GM10248 (cell line): ENCODE results near the gene ABHD17C.

Experiments used
- CTCF ChIA-PET: fragments of 300-600 bp; sonication (Branson Sonifier 250); formaldehyde crosslinking; extraction: SDS; loops from one replicate; lab custom pipeline; 2021; ENCODE audit warnings: antibody characterized with exemption; lab: Yijun Ruan, JAX
- POLR2A ChIA-PET: fragments of 350-650 bp; sonication (Branson Sonifier 250); formaldehyde crosslinking; extraction: SDS; loops from one replicate; lab custom pipeline; 2020; ENCODE audit warnings: antibody characterized with exemption; lab: Yijun Ruan, JAX
- DNase-seq: peaks from one replicate; pipeline ENCODE4 v3.0.0; 2012; ENCODE audit errors: extremely low spot score
- TF ChIP-seq, protein P1 (sequence below): IDR thresholded peaks from 2 replicates; pipeline ENCODE4 v1.5.1; 2012; ENCODE audit warnings: mild to moderate bottlenecking, low read depth; ENCODE audit errors: extremely low read depth, missing control alignments, control extremely low read depth

The ABHD17C gene

DNA sequence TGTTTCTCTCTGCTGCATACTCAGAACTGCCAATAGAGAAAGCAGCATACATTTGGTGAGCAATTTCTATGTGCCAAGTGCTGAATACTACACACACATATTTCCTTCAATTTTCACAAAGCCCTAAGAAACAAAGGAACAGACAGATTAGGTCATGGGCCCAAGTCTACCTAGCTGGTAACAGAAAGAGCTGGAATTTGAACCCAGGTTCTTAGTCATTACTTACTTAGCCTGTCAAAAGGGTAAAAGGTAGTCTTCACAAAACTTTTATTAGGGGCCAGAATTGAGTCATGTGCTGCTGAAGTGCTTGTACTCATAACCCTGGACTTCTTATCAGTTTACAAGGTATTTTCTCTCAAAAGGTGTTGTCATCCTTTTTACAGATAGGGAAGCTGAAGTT lies 10.4 kb upstream of the ABHD17C start:
- ChIA-PET POLR2A (no interaction called here), CTCF (interaction anchor here (0.7 kb wide), 1 partner anchor 10 kb away, joined by 3 read pairs; no protein-coding TSS in a partner anchor)
- TF ChIP-seq, protein P1, sequence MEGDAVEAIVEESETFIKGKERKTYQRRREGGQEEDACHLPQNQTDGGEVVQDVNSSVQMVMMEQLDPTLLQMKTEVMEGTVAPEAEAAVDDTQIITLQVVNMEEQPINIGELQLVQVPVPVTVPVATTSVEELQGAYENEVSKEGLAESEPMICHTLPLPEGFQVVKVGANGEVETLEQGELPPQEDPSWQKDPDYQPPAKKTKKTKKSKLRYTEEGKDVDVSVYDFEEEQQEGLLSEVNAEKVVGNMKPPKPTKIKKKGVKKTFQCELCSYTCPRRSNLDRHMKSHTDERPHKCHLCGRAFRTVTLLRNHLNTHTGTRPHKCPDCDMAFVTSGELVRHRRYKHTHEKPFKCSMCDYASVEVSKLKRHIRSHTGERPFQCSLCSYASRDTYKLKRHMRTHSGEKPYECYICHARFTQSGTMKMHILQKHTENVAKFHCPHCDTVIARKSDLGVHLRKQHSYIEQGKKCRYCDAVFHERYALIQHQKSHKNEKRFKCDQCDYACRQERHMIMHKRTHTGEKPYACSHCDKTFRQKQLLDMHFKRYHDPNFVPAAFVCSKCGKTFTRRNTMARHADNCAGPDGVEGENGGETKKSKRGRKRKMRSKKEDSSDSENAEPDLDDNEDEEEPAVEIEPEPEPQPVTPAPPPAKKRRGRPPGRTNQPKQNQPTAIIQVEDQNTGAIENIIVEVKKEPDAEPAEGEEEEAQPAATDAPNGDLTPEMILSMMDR = no peak
- no peak for DNase-seq

DNA sequence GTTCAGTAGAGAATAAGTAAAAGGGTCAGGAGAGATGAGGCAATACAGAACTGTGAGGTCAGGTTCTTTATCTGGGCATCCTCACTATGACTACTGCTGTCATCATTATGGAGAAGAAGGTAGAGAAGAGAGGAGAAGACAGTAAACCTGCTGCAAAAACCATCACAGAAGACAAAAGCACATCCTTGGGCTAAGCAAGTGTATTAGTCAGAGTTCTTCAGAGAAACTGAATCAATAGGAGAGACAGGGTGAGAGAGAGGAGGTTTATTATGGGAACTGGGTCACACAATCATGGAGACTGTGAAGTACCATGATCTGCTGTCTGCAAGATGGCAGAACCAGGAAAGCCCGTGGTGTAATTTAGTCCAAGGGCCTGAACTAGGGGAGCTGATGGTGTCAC lies 9.5 kb upstream of the ABHD17C start:
- POLR2A ChIA-PET = no interaction called here
- TF ChIP-seq, protein P1 = no peak
- CTCF ChIA-PET = no interaction called here
- no peak for DNase-seq

DNA sequence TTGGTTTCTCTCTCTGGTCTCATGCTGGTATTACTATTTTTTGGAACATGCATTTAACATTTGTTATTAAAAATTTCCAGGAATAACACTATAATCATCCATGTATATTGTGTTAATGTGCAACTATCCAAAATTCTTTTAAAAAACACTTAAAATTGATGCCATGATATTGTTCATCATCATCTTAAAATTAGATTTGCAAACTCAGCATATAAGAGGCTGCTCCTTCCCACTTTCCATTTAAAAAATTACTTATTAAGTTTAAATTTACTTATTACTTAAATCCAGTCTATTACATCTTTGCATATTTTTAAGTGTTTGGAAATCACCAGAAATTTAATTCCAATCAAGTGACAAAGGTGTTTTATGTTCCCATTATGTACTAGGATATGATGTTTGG lies 5.8 kb upstream of the ABHD17C start:
- DNase-seq = no peak
- TF ChIP-seq, protein P1 = no peak
- POLR2A ChIA-PET = no interaction called here
- CTCF ChIA-PET = no interaction called here

DNA sequence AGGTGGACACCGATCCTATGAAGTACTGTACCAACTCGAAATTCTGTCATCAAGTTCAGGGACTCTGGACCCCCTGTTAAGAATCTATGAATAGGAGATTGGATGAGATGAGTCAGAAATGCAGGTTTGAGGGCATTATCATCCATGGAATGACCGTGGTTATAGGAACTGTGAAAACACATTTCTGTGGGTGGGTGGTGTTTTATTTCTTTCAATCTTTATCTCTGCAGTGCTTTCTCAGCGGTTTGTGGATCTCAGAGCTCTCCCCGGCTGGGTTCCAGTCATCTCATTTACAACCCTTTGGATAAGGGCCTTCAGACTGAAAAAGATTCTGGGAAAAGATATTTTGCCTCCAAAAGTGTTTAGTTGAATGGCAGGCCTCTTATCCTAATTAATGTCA lies 5.4 kb upstream of the ABHD17C start:
- POLR2A ChIA-PET = no interaction called here

DNA sequence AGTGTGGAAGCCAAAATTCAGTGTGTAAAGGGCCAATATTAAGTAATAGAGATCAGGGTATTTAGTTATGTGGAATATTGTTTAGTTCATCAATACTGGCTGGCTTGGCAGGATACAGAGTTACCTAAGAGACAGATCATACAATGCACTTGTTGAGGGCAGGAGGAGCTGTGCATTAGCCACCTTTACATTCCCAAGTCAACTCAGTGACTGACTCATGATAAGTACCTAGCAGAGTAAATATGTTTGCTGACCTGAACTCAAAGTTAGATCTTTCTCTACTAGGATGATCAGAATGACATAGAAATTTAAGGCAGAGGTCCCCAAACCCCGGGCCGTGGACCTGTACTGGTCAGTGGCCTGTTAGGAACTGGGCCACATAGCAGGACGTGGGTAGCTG lies 3.5 kb upstream of the ABHD17C start:
- ChIA-PET POLR2A (no interaction called here), CTCF (no interaction called here)

More for the DNA sequence above, 5.4 kb upstream of the ABHD17C start:
- no peak for DNase-seq
- TF ChIP-seq, protein P1 = no peak
- CTCF ChIA-PET = no interaction called here

DNA sequence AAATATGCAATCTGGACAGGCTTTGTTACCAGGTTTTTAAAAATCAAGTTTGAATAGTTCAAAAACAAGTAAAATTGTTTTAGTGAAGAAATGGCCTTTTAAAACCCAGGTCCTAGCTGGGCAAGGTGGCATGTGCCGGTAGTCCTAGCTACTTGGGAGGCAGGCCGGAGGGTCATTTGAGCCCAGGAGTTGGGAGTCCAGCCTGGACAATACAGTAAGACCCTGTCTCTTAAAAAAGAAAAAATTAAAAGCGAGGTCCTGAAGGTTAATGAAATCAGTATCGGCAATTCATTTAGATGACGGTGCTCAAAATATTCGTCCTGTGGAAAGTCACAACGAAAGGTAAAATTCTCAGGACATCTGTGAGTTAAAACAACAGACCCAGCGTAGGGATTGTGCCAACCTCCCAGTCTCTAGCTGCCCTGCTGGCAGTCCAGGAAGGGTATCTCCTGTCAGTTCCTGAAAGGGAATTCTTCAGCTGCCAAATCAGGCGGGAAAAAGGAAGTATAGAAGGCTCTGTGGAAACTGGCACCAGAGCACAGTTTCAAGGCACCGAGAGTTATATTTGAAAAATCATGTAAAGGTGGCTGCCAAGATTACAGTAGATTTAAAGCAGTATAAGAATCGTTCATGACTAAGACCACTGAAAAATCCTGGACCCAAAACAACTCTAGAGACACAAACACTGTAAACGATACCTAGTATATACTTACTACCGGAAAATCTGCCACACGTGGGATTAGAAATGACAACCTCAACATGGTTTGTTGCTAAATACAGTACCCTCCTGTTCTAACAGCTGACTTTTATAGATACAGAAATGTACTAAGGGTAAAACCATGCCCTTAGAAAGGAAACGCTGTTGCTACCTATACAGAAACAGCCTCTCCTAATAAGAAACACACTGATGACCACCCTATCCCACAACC lies 1.2 kb upstream of the ABHD17C start:
- CTCF ChIA-PET = interaction anchor here (1.4 to 1.5 kb wide), 2 partner anchors 24 to 572 kb away, joined by 4 read pairs; no protein-coding TSS in a partner anchor
- TF ChIP-seq, protein P1 = no peak
- POLR2A ChIA-PET = no interaction called here
- DNase-seq = no peak

More for the DNA sequence above, 3.5 kb upstream of the ABHD17C start:
- TF ChIP-seq, protein P1 = no peak
- no peak for DNase-seq
